PC-9 (cell line): ENCODE data around the gene IKBKG.

Source experiments
- CTCF ChIP-seq: fragments of 200-600 bp; sonication (generic); conservative IDR thresholded peaks from 2 replicates; pipeline ENCODE4 v1.6.1; 2017; ENCODE audit warnings: mixed run types, antibody characterized with exemption, mild to moderate bottlenecking, moderate library complexity
- EZH2 ChIP-seq: fragments of 200-600 bp; sonication (generic); IDR thresholded peaks from 2 replicates; pipeline ENCODE4 v1.8.0; 2017; ENCODE audit warnings: antibody characterized with exemption, low read depth

DNA sequence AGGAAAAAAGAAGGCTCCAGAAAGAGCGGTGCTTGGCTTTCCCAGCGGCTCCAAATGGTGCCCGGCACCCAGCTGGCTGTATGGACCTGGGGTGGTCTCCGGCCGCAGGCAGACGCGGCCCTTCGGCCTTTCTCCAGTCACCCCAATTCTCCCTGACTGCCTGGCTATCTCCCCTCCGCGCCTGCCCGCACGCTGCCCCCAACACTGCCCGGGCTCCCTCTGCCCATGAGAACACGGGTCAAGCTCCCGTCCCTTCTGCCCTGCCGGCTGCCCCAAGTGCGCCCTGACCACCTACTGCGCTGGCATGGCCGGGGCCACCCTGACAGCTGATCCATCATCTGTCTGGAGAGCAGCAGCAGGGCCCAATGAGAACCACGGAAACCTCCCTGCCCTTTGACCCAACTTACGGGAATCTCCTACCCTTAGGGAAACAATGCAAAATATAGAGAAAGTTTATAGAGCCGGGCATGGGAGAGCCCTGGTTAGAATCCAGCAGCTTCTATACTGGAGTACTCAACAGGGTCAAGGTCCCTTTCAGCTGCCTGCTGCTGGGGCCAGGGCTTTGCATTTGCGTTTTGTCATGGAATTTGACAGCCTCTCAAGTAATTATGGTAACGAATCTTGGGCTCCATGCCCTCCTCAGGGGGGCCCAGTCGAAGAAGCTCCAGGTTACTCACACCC, 30.2 kb upstream of the IKBKG start:
- TF ChIP-seq CTCF (no peak), EZH2 (no peak)
